Gastroesophageal sphincter (tissue), 4 donors: ENCODE data around the gene COQ6. TPM values are rescaled to one million over a fixed set of nuclear protein-coding genes. Genes with fewer than 3 reads are reported as not detected.
A peak's percentile ranks its signal among the peaks of the same experiment; 100 is the strongest.
"Not testable (repeated sequence)": the region's sequence is repeated elsewhere in the genome, so short reads cannot be mapped to it uniquely, and the experiment has no call there.

ENCODE experiments used
- ATAC-seq: fragments of 150-250 bp; one replicate; pipeline ENCODE4 v1.9.1; 2016; ENCODE audit warnings: mild to moderate bottlenecking, moderate library complexity
- H3K27ac ChIP-seq, 4 donors: fragments of 200-600 bp; sonication (generic) in 3 of 4; 1 replicate in 3 of 4; 2 replicates in 1 of 4; pipeline ENCODE4 v1.5.1; 2016 to 2019
- H3K27me3 ChIP-seq: fragments of 200-600 bp; sonication (generic); one replicate; pipeline ENCODE4 v1.5.1; 2019
- H3K36me3 ChIP-seq, 2 donors: fragments of 200-600 bp; sonication (generic); one replicate each; pipeline ENCODE4 v1.5.1; 2019; ENCODE audit warnings: control low read depth in 1 of 2
- H3K4me1 ChIP-seq, 3 donors: fragments of 200-600 bp; sonication (generic); 1 replicate in 2 of 3; 2 replicates in 1 of 3; pipeline ENCODE4 v1.5.1; 2016 to 2019; ENCODE audit warnings: control low read depth in 2 of 3
- H3K4me3 ChIP-seq, 2 donors: fragments of 200-600 bp; sonication (generic); one replicate each; pipeline ENCODE4 v1.5.1; 2019; ENCODE audit warnings: mild to moderate bottlenecking in 1 of 2, moderate library complexity in 1 of 2
- H3K9me3 ChIP-seq, 3 donors: fragments of 200-600 bp; sonication (generic); one replicate each; pipeline ENCODE4 v1.5.1; 2017 to 2019; ENCODE audit warnings: control low read depth in 2 of 3
- CTCF ChIP-seq, 4 experiments: fragments of 200-600 bp in 2 of 4; fragments of 450-650 bp in 2 of 4; sonication (generic) in 1 of 4; IDR thresholded peaks; one replicate each; pipeline ENCODE4 v1.5.1; 2017 to 2019; ENCODE audit warnings: antibody characterized with exemption in 4 of 4, mild to moderate bottlenecking in 2 of 4, moderate library complexity in 2 of 4
- EP300 ChIP-seq: sonication (generic); formaldehyde crosslinking; IDR thresholded peaks from one replicate; pipeline ENCODE4 v1.6.1; 2017; ENCODE audit warnings: antibody characterized with exemption, mild to moderate bottlenecking
- POLR2A ChIP-seq, 2 donors: fragments of 450-650 bp; IDR thresholded peaks; one replicate each; pipeline ENCODE4 v1.6.1; 2017; ENCODE audit warnings: antibody characterized with exemption in 2 of 2, mild to moderate bottlenecking in 2 of 2, moderate library complexity in 1 of 2
- POLR2AphosphoS5 ChIP-seq: sonication (generic); formaldehyde crosslinking; IDR thresholded peaks from one replicate; pipeline ENCODE4 v1.6.1; 2017; ENCODE audit warnings: antibody characterized with exemption
- whole genome bisulfite sequencing, 2 donors: methylation state at CpG; one replicate each; pipeline ENCODE4 v1.1.5; 2018; ENCODE audit warnings: low coverage in 1 of 2; 5-methylcytosine and 5-hydroxymethylcytosine counted together
- total RNA-seq, 4 donors: library from RNA; depleted of rRNA; stranded (reverse); fragments of >200 nt; gene quantifications; one replicate each; pipeline ENCODE4 v1.1.0, GENCODE V29; 2016

COQ6 gene
- total RNA-seq, 4 donors from 2014 or later = 28.8 to 41.1 (median 39.0) TPM

- ATAC-seq = no peak
These were observed 33.8 kb upstream of the COQ6 start for GRCh38 chr14:73916324-73916723.

GRCh38 chr14:73919457-73919856 is 30.6 kb upstream of the COQ6 start:
- H3K36me3 ChIP-seq = peaks cover 13 to 92% of the 10 kb centered on the region in 2 donors

More at GRCh38 chr14:73916324-73916723, 33.8 kb upstream of the COQ6 start:
- Histone ChIP-seq H3K4me1 (peaks cover 0 to 16% (median 0%) of the 10 kb centered on the region in 3 donors), H3K9me3 (peaks cover 0 to 5% (median 0%) of the 10 kb centered on the region in 3 donors), H3K36me3 (peaks cover 0 to 92% of the 10 kb centered on the region in 2 donors), H3K4me3 (no peak overlapping the region), H3K27ac (no peak overlapping the region), H3K27me3 (no peaks in the 10 kb centered on the region)
- 13 to 46% methylated on average over 2 to 3 of the region's 6 CpGs for WGBS, 2 donors
- TF ChIP-seq EP300 (no peak), CTCF (IDR thresholded peaks at IDR 0.05) (no peak), POLR2AphosphoS5 (no peak), POLR2A (IDR thresholded peaks at IDR 0.05) (no peak)

GRCh38 chr14:73924337-73924736 is 25.8 kb upstream of the COQ6 start:
- Histone ChIP-seq H3K4me3 (no peak overlapping the region), H3K9me3 (no peaks in the 10 kb centered on the region), H3K27me3 (no peaks in the 10 kb centered on the region), H3K27ac (no peak overlapping the region), H3K36me3 (peaks cover 13 to 100% of the 10 kb centered on the region in 2 donors), H3K4me1 (no peaks in the 10 kb centered on the region)
- TF ChIP-seq EP300 (no peak), POLR2AphosphoS5 (no peak), POLR2A (IDR thresholded peaks at IDR 0.05) (no peak), CTCF (IDR thresholded peaks at IDR 0.05) (no peak)
- ATAC-seq = no peak
- WGBS, 2 donors = 64 to 100% methylated on average over 1 to 4 of the region's 5 CpGs

More at GRCh38 chr14:73919457-73919856, 30.6 kb upstream of the COQ6 start:
- not testable (repeated sequence) for H3K27ac ChIP-seq, H3K9me3 ChIP-seq, ATAC-seq, H3K4me3 ChIP-seq, H3K4me1 ChIP-seq, H3K27me3 ChIP-seq
- WGBS, 2 donors = 96 to 100% methylated on average over 2 of the region's 2 CpGs

DNA sequence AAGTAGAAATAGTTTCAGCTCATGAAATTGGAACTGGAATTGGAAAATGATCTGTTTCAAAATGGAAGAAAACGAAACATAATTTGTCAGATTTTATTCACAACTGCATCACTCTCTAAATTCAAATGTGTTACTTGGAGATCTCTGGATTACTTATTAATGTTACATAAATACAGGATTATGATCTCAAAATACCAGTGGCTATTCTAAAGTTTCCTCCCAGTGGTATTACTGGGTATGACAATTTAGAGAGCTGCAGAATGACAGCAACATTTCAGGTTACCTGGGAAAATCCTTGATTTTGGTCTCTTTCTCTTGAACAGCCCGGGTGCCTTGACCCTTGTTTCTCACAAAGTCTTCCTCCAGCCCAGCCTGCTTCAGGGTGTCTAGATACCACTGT is 14.4 kb upstream of the COQ6 start:
- Histone ChIP-seq H3K9me3 (no peaks in the 10 kb centered on the region), H3K36me3 (peaks cover 8 to 98% of the 10 kb centered on the region in 2 donors), H3K27ac (no peak overlapping the region), H3K27me3 (no peaks in the 10 kb centered on the region), H3K4me1 (no peaks in the 10 kb centered on the region), H3K4me3 (no peak overlapping the region)
- no peak for ATAC-seq
- no peak for TF ChIP-seq EP300
- no peak for TF ChIP-seq POLR2A (IDR thresholded peaks at IDR 0.05)
- TF ChIP-seq POLR2AphosphoS5 = no peak
- TF ChIP-seq CTCF (IDR thresholded peaks at IDR 0.05) = peak in 1 of 4 experiments; percentile 28
- WGBS, 2 donors = 75 to 83% methylated on average over 2 of the region's 2 CpGs

GRCh38 chr14:73936548-73936947 is 13.6 kb upstream of the COQ6 start:
- Histone ChIP-seq H3K27me3 (no peaks in the 10 kb centered on the region), H3K4me3 (no peak overlapping the region), H3K4me1 (no peaks in the 10 kb centered on the region), H3K36me3 (peaks cover 2 to 96% of the 10 kb centered on the region in 2 donors), H3K27ac (no peak overlapping the region), H3K9me3 (no peaks in the 10 kb centered on the region)
- TF ChIP-seq EP300 = no peak
- WGBS, 2 donors = 71% methylated on average over 1 of the region's 1 CpG; no CpG with 5 or more reads in 1 of the 2 donors
- no peak for ATAC-seq

- H3K9me3 ChIP-seq = no peaks in the 10 kb centered on the region
- TF ChIP-seq CTCF (IDR thresholded peaks at IDR 0.05) (no peak), POLR2A (IDR thresholded peaks at IDR 0.05) (no peak), POLR2AphosphoS5 (no peak), EP300 (no peak)
- WGBS, 2 donors = 92 to 100% methylated on average over 1 of the region's 2 CpGs
- H3K4me1 ChIP-seq = no peaks in the 10 kb centered on the region
- ATAC-seq = no peak
- no peaks in the 10 kb centered on the region for H3K27me3 ChIP-seq
- peaks cover 0 to 96% of the 10 kb centered on the region in 2 donors for H3K36me3 ChIP-seq
- H3K27ac ChIP-seq = no peak overlapping the region
- no peak overlapping the region for H3K4me3 ChIP-seq
These were observed 13.1 kb upstream of the COQ6 start for GRCh38 chr14:73937012-73937411.
